GM19324 (cell line): ENCODE results near the gene KCNG2.

Source experiments
- ATAC-seq: cut with Tn5 transposase; IDR thresholded peaks from one replicate; pipeline ENCODE4 v1.9.1; 2021; ENCODE audit warnings: mild to moderate bottlenecking, moderate library complexity; ENCODE audit not compliant: unreplicated experiment, low FRiP score

The KCNG2 gene

DNA sequence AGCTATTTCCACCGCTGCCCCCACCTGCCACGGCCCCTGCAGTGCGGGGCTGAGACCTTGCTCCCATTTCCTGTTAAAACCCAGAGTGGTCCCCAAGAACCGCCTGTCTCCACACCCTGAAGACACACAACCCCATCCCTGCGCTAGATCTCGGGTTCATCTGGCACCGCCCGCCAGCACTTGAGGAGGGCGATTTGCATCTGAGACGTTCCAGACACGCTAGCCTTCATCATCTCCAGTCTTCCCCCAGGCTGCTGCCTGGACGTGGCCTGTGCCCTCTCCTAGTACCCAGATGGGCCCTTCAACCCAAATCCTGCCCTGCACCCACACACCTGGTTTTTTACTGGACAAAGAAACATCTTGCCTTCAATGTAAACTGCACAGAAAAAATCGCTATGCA, 103.9 kb downstream of the KCNG2 start:
- no peak for ATAC-seq

DNA sequence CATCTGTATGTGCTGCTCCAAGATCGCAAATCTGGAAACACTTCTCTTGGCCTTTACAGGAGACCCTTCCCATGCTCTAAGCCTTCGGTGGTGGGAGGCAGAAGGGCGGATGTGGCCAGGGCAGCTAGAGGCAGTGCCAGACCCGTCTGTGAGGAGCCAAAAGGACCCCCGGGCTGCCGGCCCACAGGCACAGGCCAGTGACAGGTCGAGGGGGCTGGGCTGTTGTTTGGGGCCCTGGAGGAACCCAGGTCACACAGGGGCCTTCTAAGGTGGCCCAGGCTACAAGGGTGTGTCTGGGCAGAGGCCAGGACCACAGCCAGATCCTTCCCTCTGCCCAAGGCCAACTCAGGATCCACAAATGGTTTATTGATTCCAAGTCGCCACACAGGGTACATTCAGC, 104.3 kb downstream of the KCNG2 start:
- ATAC-seq = no peak

DNA sequence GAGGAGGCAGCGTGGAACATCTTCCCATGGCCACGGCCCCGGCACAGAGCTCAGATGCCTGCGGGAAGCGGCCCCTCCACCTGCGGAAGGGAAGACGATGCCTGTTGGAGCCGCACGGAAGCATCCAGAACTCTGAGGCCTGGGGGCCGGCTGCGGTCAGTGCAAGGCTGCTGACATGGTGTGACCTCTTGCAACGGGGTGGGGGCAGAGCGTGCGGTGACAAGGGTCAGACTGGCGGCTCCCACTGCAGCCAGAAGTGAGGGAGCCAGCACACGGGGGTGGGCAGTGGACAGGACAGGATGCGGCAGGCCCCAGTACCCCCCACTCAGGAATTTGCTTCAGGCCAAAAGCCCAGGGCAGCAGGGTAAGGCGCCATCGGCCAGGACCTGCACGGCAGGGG, 104.9 kb downstream of the KCNG2 start:
- no peak for ATAC-seq

DNA sequence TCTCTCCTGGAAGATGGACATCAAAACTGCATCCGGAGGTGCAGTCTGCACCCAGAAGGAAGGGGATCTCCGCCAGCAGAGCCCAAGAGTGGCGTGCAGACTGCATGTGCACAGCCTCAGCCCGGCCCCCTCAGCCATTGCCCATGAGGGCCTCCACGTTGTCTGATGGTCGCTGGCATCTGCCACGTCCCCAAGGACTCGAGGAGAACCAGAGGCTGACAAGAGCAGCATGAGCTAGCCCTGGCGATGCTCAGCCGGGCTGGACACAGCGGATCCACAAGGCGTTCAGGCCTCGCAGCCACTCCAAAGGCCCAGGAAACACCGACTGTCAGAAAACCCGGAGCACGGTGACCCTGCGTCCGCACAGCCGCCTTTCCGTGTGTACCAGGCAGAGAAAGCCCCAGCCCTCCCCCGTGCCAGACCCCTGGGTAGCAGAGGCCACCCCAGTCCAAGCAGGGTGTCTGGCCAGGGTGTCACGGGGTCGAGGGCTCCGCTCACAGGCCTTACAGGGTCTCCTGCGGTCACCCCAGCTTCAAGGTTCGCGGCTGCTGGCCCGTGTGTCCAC, 105.4 kb downstream of the KCNG2 start:
- ATAC-seq = no peak

DNA sequence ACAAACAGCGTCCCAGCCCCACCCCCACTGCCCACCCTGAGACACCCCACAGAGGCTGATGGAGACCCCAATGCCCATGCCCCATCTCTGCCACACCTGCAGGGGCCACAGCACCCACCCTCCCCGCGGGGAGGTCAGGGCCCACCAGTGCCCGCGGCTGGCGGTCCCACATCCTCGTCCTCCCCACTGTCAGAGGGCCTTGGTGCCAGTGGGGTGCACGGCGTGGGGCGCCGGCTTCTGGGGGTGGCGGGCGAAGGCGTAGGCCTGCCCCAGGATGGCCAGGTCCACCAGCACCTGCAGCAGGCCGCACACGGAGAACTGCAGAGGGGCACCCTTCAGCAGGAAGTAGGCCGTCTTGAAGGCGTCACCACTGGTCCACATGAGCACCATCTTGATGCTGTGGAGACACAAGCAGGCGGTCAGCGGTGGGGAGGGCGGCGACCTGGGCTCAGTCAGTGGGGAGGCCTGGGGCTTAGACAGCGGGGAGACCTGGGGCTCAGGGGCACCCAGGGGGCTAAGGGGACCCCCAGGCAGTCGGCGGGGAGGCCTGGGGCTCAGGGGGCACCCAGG, 106.1 kb downstream of the KCNG2 start:
- ATAC-seq = no peak

DNA sequence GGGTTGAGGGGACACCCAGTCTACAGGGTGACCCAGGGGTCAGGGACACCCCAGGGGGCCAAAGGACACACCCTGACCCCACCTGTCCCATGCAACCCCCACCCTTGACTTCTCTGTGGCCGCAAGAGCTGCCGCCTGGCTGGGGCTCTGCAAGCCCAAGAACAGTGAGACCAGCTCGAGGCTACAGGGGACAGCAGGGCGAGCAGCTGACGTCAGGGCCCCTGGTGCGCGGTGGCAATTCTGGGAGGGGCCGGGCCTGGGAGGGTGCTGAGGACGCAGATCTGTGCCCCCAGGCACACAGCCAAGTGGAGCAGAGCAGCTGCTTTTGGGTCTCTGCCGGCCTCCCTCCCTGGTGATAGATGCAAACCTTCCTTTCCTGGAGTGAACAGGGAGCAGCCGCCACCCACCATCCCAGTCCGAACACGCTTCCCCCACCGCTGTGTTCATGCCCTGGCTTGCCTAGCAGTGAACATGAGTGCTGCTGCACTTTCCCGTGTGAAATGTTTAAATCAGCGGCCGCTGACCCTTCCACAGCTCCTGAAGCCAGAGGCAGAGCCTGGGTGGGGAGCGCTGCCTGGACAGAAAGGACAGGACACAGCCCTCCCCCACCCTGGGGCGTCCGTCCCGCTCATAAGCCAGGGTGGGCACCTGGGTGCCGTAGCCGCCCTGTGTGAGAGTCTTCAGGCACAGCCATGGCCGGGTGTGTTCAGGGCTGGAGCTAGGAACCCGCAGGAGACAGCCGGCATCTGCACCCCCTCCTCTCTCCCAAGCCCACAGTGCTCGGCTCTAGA, 106.8 kb downstream of the KCNG2 start:
- ATAC-seq = no peak

DNA sequence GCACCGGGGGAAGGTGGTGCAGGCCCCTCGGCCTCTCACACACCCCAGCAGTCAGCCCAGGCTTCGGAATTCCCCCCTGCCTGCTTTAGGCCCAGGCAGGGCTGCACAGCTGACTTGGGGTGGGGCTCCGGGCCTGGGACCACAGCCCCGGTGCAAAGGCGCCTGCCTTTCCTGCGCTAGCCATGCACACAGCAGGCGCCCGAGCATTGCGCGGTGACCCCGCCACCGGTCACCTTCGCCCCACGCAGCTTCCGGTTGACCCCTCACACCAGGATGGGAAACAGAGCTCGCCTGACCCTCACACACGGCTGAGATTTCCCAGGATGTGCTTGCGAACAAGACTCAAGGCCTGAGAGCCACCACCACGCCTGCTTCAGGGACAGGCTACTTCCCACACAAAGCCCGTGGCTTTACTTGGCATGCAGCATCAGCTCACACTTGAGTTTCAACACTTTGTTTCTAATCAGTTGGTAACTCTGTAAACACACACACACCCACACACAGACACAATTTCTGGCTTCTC, 107.7 kb downstream of the KCNG2 start:
- ATAC-seq = no peak

DNA sequence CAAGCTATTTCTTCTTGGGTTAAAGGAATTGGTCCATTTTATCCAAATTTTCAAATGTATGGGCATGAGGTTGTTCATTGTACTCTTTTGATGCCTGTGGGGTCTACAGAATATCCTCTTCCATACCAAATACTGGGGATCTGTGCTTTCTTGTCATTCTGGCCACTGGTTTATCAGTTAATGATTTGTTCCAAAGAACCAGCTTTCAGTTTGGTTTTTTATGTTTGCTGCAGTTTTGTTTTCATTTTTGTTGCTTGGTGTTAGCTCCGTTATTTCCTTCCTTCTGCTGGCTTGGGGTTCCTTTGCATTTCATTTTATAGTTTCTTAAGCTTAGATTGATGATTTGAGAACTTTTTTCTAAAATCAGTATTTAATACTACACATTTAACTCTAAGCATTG, 108.3 kb downstream of the KCNG2 start:
- no peak for ATAC-seq

DNA sequence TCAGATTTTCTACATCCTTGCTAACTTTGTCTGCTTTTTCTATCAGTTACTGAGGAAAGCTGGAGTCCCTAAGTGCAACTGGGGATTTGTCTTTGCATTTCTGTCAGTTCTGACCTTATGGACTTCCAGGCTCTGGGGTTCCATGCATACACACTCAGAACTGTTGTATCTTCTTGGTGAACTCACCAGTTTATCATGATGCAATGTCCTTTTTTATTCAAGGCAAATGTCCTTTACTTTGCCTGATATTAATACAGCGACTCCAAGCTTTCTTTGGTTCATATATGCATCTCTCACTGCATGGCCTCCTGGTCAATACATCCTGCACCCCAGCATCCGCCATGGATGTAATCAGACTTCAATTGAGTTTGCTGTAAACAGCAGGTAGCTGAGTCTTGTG, 109.0 kb downstream of the KCNG2 start:
- ATAC-seq = no peak

DNA sequence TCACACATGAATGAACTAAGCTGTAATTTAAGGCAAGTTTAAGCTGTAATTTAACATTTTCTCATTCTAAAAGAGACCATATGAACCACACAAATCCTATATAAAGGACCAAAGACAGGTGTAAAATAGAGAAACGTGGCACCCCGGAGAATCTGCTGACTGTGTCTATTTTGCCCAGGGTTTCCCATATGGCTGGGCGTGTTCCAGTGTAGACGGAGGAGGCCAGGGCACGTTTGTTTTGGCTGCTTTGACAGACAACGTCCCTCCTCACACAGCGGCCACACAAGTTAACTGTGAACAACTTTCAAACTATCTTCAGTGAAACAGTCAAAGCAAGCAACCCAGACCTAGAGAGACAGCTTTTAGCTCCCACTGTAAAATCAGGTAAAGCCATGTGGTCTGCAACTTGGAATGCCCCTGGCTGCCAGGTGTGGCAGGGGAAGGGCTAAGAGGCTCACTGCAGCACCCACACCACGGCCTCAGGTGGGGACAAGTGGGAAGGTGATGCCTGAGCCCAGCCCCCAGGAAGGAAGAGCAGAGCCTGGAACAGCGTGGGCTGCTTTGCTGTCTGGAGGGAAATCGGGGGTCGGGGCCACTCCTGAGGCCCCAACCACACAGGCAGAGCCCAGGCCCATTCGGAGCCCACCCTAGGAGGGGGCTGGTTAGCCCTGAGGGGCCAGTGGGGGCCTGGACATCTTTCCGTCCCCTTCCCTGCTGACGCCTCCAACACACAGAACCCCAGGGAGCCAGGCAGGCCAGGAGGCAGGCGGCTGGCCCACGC, 113.0 kb downstream of the KCNG2 start:
- ATAC-seq = no peak

DNA sequence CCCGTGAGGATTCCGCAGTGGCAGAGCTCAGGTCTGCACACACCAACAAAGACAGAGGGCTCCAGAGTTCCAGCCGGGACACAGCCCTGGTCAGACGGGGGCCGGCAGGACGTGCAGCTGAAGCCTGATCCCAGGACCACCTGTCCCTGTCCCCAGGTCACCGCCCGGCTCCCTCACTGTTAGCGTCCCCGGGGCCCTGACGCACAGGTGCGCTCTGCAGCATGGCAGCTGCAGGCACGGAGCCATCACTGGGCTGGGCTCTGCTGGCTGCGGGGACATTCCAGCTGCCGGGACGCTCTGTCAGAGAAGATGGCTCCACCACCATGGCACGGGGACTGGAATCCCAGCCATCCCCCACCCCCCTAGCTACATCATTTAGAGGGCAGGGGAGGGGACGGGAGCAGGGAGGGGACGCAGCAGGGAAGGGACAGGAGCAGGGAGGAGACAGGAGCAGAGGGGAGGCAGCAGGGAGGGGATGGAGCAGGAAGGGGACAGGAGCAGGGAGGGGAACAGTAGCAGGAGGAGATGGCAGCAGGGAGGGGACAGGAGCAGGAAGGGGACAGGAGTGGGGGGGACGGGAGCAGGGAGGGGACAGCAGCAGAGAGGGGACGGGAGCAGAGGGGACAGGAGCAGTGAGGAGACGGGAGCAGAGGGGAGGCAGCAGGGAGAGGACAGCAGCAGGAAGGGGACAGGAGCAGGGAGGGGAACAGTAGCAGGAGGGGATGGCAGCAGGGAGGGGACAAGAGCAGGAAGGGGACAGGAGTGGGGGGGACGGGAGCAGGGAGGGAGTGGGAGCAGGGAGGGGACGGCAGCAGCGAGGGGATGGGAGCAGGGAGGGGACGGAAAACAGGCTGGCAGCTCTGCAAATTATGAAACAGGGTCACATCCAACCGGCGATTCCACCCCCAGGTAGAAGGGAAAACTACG, 113.9 kb downstream of the KCNG2 start:
- ATAC-seq = no peak

DNA sequence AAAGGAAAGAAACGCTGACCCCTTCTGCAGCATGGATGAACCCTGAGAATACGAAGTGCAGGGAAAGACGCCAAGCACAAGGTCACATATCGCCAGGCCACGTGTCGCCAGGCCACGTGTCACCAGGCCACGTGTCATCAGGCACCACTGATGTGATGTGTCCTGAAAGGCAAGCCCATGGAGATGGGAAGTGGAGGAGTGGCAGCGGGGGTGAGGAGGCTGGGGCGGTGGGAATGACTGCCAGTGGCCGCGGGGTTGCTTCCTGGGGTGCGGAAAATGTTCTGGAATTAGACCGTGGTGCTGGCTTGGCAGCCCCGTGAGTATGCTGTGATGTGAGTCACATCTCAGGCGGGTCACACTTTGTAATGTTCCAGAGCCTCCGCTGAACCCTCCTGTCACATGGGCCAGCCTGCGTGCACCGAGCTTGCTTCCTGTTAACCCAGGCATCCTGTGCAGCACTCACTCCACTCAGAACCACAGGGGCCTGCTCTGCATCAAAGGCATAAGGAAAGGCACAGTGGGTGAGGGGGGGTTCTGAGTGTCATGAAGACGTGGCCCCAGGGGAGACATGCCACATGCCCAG, 114.8 kb downstream of the KCNG2 start:
- no peak for ATAC-seq

DNA sequence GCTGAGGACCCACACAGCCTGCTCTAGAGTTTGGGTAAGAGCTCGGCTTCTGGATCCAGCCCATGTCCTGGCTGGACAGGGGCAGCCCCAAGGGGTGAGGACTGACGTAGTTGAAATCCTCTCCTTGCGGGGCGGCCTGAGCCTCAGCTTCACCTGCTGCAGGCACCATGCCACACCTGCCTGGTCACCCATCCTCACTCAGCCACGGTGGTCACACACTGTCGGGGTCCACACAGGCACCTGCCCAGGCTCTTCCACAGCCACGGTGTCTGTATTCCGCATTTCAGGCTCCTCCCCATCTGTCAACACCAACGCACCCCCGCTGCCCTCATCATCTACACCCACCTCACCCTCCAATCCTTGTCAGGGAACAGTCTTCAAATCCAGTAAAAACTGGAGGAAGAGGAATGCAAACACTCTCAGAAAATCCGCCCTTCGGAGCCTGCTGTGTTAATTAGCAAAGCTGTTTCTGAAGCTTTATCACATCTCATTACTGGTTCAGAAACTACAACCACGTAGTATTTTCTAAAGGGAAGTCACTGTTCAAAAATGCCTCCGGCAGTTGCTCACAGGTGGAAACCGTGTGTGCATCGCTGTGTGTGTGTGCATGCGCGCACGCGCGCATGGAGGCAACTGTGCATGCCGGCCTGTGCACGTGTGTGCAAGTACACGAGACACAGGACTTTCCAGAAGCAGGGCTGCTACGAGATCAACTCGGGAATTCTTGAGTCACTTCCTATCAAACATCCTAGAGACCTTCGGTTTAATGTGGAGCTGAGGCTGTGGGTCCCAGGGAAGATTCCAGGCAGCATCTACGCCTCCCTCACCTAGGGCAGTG, 115.5 kb downstream of the KCNG2 start:
- ATAC-seq = no peak

DNA sequence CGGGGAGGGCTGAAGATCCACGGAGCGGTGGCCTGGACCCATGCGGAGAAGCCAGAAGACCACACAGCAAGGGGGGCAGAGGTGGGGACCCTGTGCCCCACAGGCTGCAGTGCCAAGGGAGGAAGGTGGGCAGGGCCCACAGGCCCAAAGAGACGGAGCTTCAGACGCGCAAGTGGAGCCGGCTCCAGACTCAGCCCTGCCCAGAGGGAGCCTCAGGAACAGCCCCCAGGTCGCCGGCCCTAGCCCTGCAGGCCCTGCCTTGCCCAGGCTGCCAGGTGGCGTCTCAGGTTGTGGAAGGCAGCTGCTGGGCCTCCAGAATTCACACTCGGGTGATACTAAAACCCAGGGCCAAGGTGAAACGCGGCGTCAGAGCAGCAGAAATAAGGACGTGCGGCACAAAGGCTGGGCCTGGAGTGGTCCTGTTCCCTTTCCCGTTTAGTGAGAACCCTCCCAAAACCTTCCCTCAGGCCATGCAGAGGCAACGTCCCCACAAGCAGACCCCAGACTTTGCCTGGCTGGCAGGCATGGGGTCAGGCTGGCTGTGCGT, 116.9 kb downstream of the KCNG2 start:
- ATAC-seq = no peak

DNA sequence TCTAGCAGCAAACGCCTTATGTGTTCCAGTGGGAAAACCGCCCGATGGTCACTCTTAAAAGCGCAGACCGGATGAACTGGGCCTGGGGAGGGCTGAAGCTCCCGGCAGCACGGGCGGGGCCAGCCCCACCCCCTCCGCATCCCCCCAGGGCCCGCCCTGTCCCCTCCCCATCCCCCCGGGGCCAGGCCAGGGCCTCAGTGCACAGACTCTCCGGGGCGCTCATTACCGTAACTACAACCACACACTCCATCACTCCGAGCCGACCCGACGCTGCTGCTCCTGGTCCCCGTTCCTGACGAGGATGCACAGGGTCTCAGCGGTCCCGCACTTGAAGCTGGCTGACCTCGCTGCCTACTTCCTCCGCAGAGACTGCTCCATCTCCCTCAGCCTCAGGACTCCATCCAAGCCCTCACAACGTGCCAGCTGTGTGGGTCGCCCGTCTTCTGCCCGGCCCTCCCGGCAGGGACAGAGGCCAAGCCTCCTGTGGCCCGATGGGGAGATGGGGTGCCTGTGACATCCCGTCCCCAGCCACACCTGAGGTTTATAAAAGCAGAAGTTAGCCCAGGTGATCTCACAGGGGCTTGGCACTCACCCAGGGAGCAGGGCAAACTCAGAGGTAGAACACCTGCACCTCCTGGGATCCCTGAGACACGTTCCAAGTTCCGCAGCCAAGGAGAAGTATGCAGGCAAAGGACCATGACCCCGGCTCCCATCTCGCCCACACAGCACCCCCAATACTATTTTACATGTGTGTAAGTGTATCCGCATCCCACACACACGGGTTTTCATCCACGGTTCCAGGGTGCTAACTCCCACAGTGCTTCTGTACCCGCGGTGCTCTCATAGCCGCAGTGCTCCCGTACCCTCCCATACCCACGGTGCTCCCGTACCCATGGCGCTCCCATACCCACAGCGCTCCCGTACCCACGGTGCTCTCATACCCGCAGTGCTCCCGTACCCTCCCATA, 117.7 kb downstream of the KCNG2 start:
- no peak for ATAC-seq

DNA sequence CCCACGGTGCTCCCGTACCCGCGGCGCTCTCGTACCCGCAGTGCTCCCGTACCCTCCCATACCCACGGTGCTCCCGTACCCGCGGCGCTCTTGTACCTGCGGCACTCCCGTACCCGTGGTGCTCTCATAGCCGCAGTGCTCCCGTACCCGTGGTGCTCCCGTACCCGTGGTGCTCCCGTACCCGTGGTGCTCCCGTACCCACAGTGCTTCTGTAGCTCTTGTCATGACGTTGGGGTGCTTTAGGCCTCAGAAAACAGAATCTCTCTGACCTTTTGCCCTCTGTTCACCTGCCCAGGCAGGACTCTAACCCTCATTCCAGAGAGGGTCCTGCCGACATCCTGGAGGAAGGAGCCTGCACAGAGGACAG, 118.4 kb downstream of the KCNG2 start:
- no peak for ATAC-seq

DNA sequence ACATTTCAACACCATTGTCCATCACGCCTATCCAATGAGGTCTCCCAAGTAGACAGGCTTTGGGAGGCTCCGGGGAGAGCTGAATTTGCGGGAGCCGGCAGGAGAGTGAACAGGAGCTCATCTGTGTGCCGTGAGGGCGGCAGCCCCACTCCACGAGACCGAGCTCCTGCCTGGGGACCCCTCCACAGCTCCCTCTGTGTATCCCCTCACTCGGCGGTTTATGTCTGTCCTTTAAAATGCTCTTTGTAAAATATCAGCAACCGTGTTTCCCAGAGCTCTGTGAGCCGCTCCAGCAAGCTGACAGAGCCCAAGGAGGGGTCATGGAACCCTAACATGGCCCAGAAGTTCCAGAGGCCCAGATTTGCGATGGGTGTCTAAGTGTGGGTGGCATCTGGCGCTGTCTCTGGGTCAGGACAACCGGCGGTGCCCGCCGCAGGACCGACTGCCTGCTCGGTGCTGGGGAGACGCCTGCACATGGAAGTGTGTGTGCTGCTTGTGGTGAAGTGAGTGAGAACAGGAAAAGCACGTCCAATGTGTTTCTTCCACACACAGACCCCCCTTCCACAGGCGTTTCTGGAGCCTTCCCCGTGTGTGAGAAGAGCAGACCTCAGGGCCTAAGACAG, 118.9 kb downstream of the KCNG2 start:
- ATAC-seq = no peak
